NCI-H2029 (cell line): ENCODE data around the gene FAM120B.
"Not testable (repeated sequence)": the region's sequence is repeated elsewhere in the genome, so short reads cannot be mapped to it uniquely, and the experiment has no call there.

Source experiments
- DNase-seq: peaks from one replicate; lab custom pipeline; 2025; lab: John Stamatoyannopoulos, UW

Gene FAM120B

GRCh38 chr6:170297576-170298330, 8.8 kb upstream of the FAM120B start:
- no peak for DNase-seq

GRCh38 chr6:170298688-170299087, 7.9 kb upstream of the FAM120B start:
- no peak for DNase-seq

DNA sequence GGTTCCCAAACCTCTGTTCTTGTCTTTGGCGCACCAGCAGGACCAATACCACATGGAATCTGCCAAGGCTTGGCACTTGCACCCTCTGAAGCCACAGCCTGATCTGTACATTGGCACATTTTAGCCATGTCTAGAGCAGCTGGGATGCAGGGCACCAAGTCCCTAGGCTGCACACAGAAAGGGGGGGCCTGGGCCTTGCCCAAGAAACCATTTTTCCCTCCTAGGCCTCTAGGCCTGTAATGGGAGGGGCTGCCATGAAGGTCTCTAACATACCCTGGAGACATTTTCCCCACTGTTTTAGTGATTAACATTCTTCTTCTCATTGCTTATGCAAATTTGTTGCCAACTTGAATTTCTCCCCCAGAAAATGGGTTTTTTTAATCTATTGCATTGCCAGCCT, 5.4 kb upstream of the FAM120B start:
- no peak for DNase-seq

DNA sequence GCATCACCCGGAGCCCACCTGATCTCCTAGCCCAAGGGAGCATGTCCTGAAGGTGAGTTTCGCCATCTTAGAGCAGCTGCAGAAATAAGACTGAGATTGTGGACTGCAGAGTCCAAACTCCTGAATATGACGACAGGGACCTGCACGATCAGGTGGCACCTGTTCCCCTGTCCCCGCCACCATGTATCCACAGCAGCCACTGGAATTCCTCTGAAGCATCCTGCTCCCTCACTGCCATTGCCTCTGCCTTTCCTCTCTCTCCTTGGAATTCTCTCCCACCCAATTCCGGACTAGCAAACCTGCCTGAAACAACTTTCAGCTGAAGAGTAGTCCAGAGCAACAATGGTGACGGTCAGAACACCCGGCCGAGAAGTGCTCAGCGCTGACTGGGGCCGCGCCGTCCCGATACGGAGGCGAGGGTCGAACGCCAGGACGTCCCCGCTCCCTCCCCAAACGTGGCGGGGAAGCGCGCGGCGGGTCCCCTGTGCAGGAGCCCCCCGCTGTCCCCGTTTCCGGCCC, 694 bp upstream of the FAM120B start:
- no peak for DNase-seq

DNA sequence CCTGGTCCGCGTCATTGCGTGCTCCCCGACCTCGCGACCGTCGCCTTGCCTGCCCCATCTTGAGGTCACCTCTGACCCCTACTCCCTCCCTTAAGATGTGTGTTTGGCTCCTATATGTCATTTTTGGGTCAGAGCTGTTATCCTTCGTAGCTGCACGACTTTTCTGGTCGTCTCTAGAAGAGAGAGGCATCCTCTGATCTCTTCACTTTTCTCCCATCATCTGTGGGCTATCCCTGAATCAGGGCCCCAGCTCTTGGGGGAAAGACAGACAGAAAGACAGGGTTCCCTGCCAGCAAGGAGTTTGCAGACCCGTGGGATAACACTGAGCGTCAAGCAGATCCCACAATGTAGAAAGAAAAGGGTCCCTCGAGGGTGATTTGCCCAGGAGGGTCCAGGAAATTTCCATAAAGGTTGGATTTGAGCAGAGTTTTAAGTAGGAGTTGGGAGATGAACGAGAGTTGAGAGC, 555 bp downstream of the FAM120B start:
- no peak for DNase-seq

DNA sequence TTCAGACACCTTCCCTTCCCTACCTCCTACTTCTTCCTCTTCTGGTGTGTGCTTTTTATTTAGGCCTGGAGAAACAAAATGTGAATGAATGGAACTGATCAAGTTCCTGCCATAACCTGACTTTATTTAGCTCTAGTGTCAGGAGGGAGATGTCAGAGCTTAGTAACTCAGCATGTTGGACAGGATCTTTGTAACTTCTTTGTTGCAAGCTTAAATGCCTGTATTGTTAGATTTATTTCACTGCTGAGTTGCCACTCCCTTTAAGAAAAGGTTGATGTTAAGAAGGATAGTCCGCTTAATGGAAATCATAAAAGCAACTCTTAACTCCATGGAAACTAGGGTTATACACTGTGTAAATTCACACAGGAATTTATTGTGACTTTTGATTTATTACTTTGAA, 2.2 kb downstream of the FAM120B start:
- DNase-seq = no peak

- no peak for DNase-seq
Observed at GRCh38 chr6:170311696-170312095, 5.1 kb downstream of the FAM120B start.

- DNase-seq = no peak
Observed at GRCh38 chr6:170312876-170313275, 6.3 kb downstream of the FAM120B start.

- no peak for DNase-seq
Observed at GRCh38 chr6:170313716-170314295, 7.2 kb downstream of the FAM120B start.

- no peak for DNase-seq
Observed at GRCh38 chr6:170314983-170315382, 8.4 kb downstream of the FAM120B start.

GRCh38 chr6:170316071-170316470, 9.5 kb downstream of the FAM120B start:
- DNase-seq = no peak

GRCh38 chr6:170317076-170317475, 10.5 kb downstream of the FAM120B start:
- DNase-seq = no peak

DNA sequence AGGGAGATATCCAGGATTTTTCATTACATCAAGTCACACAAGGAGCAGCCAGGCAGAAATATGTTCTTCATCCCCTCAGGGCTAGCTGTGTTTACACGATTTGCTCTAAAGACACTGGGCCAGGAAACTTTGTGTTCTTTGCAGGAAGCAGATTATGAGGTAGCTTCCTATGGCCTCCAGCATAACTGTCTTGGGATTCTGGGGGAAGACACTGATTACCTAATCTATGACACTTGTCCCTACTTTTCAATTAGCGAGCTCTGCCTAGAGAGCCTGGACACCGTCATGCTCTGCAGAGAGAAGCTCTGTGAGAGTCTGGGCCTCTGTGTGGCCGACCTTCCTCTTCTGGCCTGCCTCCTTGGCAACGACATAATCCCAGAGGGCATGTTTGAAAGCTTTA, 11.2 kb downstream of the FAM120B start:
- DNase-seq = no peak

DNA sequence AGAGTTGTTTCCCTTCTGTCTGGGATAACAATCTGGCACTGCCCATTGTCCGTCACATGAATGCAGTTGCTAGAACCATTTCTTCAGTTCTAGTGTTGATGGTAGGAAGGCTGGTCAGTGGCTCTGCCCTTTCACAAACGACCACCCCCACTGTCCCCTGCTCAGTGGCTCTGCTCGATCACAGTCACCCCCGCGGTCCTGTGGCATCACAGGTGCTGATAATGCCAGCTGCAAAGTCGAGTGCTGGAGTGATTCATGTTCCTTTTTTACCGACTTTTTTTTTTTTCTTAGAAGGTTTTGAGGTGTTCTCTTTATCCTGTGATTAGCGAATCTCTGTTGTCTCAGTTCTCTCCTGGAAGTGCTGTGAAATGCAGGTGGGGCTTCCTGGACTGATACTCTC, 22.8 kb downstream of the FAM120B start:
- no peak for DNase-seq

- DNase-seq = not testable (repeated sequence)
Observed at GRCh38 chr6:170335199-170335598, 28.6 kb downstream of the FAM120B start.

DNA sequence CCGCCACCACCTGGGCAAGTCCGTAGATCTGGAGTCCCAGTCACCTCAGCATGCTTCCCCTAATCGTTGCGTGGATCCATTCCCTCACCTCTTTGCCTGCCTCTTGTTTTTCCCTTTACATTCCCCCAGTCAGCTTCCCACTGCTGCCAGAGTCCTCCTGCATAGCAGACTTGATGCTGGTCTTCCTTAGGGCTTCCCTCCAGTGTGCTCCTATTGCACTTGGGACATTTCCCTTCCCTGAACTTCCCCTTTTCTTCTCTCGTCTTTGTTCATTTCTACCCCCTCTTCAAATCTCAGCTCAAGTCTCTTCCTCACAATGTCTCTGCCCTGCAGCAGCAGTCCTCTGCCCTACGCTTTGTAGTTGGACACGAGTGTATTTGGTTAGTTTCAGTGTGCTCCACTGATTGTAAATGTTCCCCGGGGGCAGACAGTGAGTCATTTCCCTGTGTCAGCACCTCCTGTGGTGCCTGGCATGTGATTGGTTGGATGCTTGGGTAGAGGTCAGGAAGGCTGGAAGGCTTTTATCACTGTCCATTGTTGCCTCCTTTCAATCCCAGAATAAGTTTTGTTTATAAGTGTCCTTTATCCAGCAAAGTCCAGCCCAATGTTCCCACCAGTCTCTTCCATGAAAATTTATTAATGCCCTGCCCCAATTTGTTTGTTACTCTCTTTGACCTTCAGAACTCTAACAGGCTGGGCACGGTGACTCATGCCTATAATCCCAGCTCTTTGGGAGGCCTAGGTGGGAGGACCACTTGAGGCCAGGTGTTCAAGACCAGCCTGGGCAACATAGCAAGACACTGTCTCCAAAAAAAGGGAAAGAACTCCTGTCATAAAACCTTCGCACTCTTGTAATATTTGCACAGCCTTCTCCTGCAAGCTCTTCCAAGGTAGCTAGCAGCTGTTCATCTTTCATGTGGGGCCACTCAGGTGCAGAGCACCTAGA, 38.3 kb downstream of the FAM120B start:
- no peak for DNase-seq

- DNase-seq = no peak
Observed at GRCh38 chr6:170345662-170346061, 39.1 kb downstream of the FAM120B start.

- no peak for DNase-seq
Observed at GRCh38 chr6:170346649-170347048, 40.1 kb downstream of the FAM120B start.

GRCh38 chr6:170347091-170347490, 40.5 kb downstream of the FAM120B start:
- DNase-seq = no peak

GRCh38 chr6:170347975-170348374, 41.4 kb downstream of the FAM120B start:
- no peak for DNase-seq

- not testable (repeated sequence) for DNase-seq
Observed at GRCh38 chr6:170351456-170351855, 44.9 kb downstream of the FAM120B start.

DNA sequence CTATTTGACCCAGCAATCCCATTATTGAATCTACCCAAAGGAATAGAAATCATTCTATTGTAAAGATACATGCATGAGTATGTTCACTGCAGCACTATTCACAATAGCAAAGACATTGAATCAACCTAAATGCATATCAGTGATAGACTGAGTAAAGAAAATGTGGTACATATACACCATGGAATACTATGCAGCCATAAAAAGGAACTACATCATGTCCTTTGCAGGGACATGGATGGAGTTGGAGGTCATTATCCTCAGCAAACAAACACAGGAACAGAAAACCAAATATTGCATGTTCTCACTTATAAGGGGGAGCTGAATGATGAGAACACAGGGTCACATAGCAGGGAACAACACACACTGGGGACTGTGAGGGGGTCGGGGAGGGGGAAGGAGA, 48.6 kb downstream of the FAM120B start:
- not testable (repeated sequence) for DNase-seq
